HL-60 (cell line): ENCODE results near the gene TICAM1.

Experiments
- DNase-seq, 2 experiments: peaks; one replicate each; pipeline ENCODE4 v3.0.0-alpha.2; 2010 to 2020; ENCODE audit warnings: low read depth in 1 of 2, low spot score in 1 of 2
- H3K27ac ChIP-seq: fragments of 250-450 bp; sonication (Bioruptor Pico); replicated peaks from 2 replicates; pipeline ENCODE4 v1.5.1; 2020; ENCODE audit warnings: mild to moderate bottlenecking, moderate library complexity
- H3K27me3 ChIP-seq: fragments of 250-450 bp; sonication (Bioruptor Pico); 2 replicates; pipeline ENCODE4 v1.5.1; 2021; ENCODE audit warnings: mild to moderate bottlenecking, moderate library complexity; ENCODE audit not compliant: insufficient read depth, poor library complexity, severe bottlenecking
- H3K4me3 ChIP-seq: replicated peaks from 2 replicates; pipeline ENCODE4 v1.5.1; 2011; ENCODE audit warnings: mild to moderate bottlenecking, control low read depth, low read length; ENCODE audit not compliant: insufficient read depth
- GABPA ChIP-seq: IDR thresholded peaks from 2 replicates; pipeline ENCODE4 v1.6.1; 2012; ENCODE audit warnings: low read depth
- POLR2AphosphoS5 ChIP-seq: IDR thresholded peaks from 2 replicates; pipeline ENCODE4 v1.6.1; 2012; ENCODE audit warnings: low read depth
- SPI1 ChIP-seq: IDR thresholded peaks from 2 replicates; pipeline ENCODE4 v1.6.1; 2012; ENCODE audit warnings: low read depth, mild to moderate bottlenecking, borderline replicate concordance
- TF ChIP-seq, protein P1 (sequence below): IDR thresholded peaks from one replicate; pipeline ENCODE4 v1.5.1; 2011; ENCODE audit warnings: low read length, control low read depth, inconsistent platforms; ENCODE audit not compliant: insufficient read depth
- TF ChIP-seq, protein P2 (sequence below): IDR thresholded peaks from 2 replicates; pipeline ENCODE4 v1.6.1; 2012; ENCODE audit warnings: low read depth; ENCODE audit not compliant: insufficient replicate concordance

Gene TICAM1

DNA sequence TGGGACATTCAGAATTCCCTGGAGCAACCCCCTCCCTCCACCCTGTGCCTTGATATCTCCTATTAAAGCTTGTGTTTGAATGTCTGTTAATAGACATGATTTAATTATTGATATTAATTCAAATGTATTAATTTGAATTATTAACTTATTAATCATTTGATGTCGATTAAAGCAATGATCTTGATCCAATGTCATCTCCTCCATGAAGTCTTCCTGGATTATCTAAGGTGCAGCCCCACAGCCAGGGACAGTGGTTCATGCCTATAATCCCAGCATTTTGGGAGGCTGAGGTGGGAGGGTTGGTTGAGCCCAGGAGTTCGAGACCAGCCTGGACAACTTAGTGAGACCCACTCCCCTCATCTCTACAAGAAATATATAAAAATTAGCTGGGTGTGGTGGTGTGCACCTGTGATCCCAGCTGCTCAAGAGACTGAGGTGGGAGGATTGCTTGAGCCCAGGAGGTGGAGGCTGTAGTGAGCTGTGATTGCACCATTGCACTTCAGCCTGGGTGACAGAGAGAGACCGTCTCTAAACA, 30.4 kb downstream of the TICAM1 start:
- DNase-seq: no peak
- H3K4me3 ChIP-seq: no peak overlapping the region
- TF ChIP-seq POLR2AphosphoS5: no peak
- no peak for TF ChIP-seq SPI1
- no peak for TF ChIP-seq GABPA
- TF ChIP-seq, protein P1, sequence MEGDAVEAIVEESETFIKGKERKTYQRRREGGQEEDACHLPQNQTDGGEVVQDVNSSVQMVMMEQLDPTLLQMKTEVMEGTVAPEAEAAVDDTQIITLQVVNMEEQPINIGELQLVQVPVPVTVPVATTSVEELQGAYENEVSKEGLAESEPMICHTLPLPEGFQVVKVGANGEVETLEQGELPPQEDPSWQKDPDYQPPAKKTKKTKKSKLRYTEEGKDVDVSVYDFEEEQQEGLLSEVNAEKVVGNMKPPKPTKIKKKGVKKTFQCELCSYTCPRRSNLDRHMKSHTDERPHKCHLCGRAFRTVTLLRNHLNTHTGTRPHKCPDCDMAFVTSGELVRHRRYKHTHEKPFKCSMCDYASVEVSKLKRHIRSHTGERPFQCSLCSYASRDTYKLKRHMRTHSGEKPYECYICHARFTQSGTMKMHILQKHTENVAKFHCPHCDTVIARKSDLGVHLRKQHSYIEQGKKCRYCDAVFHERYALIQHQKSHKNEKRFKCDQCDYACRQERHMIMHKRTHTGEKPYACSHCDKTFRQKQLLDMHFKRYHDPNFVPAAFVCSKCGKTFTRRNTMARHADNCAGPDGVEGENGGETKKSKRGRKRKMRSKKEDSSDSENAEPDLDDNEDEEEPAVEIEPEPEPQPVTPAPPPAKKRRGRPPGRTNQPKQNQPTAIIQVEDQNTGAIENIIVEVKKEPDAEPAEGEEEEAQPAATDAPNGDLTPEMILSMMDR: no peak
- TF ChIP-seq, protein P2, sequence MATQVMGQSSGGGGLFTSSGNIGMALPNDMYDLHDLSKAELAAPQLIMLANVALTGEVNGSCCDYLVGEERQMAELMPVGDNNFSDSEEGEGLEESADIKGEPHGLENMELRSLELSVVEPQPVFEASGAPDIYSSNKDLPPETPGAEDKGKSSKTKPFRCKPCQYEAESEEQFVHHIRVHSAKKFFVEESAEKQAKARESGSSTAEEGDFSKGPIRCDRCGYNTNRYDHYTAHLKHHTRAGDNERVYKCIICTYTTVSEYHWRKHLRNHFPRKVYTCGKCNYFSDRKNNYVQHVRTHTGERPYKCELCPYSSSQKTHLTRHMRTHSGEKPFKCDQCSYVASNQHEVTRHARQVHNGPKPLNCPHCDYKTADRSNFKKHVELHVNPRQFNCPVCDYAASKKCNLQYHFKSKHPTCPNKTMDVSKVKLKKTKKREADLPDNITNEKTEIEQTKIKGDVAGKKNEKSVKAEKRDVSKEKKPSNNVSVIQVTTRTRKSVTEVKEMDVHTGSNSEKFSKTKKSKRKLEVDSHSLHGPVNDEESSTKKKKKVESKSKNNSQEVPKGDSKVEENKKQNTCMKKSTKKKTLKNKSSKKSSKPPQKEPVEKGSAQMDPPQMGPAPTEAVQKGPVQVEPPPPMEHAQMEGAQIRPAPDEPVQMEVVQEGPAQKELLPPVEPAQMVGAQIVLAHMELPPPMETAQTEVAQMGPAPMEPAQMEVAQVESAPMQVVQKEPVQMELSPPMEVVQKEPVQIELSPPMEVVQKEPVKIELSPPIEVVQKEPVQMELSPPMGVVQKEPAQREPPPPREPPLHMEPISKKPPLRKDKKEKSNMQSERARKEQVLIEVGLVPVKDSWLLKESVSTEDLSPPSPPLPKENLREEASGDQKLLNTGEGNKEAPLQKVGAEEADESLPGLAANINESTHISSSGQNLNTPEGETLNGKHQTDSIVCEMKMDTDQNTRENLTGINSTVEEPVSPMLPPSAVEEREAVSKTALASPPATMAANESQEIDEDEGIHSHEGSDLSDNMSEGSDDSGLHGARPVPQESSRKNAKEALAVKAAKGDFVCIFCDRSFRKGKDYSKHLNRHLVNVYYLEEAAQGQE: no peak
- no peaks in the 10 kb centered on the region for H3K27me3 ChIP-seq
- no peak overlapping the region for H3K27ac ChIP-seq

DNA sequence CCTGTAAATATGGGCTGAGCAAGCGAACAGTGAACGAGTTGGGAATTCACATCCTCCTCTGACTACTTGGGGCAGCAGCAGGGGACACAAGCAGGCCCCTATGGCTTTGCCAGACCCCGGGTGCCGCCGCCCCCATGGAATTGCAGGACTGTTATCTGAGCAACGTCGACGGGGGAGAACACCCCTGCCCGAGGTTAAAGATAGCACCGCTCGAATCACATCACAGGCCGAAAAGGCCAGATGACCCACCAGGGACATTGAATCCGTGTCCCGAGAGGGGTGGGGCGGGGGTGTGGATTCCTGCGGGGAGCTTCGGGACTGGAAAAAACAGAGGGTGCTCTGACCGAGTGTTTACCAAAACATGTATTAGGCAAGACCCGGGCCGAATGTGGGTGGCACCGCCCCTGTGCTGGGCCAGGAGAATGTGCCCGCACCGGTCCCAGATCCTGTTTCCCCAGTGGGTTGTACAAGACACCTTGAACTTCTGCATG, 30.9 kb downstream of the TICAM1 start:
- TF ChIP-seq GABPA: no peak
- TF ChIP-seq POLR2AphosphoS5: no peak
- TF ChIP-seq, protein P2: no peak
- TF ChIP-seq, protein P1: no peak
- H3K27ac ChIP-seq: no peak overlapping the region
- no peak for DNase-seq
- no peaks in the 10 kb centered on the region for H3K27me3 ChIP-seq
- no peak overlapping the region for H3K4me3 ChIP-seq

DNA sequence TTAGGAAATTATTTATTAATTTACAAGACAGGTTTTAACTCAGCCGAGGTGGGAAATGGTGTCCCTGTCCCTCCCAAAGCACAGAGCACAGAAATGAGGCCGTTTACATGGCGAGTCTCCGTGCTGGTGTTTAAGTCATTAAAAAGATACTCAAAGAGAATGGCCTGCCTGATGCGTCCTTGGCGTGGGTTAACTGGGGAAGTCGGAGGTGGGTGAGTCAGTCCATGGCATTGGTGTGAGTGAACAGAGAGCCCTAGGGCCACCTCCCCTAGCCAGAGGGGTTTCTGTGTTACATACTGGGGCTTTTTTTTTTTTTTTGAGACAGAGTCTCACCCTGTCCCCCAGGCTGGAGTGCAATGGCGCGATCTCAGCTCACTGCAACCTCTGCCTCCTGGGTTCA, 36.1 kb downstream of the TICAM1 start:
- no peak for DNase-seq
- TF ChIP-seq GABPA (no peak), POLR2AphosphoS5 (no peak), SPI1 (no peak)
- TF ChIP-seq, protein P2: no peak
- TF ChIP-seq, protein P1: no peak
- Histone ChIP-seq H3K27me3 (no peaks in the 10 kb centered on the region), H3K4me3 (no peak overlapping the region), H3K27ac (no peak overlapping the region)
